Measurements from ENCODE around the gene CISTR.
"Not testable (repeated sequence)": the region's sequence is repeated elsewhere in the genome, so short reads cannot be mapped to it uniquely, and the experiment has no call there.

Gene CISTR

GRCh38 chr12:53751336-53752191 is at the start of gene CISTR:
Gene CISTR, minus strand, starts transcription at chr12:53751979.
- DNase-seq: peak; percentile 39

- DNase-seq: no peak
Observed at GRCh38 chr12:53798575-53798974, 46.8 kb upstream of the CISTR start.

GRCh38 chr12:53795927-53796326 is 44.1 kb upstream of the CISTR start:
- DNase-seq: no peak

GRCh38 chr12:53793221-53793620 is 41.4 kb upstream of the CISTR start:
- DNase-seq: no peak

GRCh38 chr12:53791735-53792326 is 40.1 kb upstream of the CISTR start:
- DNase-seq: peak; percentile 38

GRCh38 chr12:53789570-53789969 is 37.8 kb upstream of the CISTR start:
- DNase-seq: no peak

- no peak for DNase-seq
Observed at GRCh38 chr12:53788892-53789291, 37.1 kb upstream of the CISTR start.

GRCh38 chr12:53786411-53786810 is 34.6 kb upstream of the CISTR start:
- no peak for DNase-seq

- DNase-seq: no peak
Observed at GRCh38 chr12:53785161-53785560, 33.4 kb upstream of the CISTR start.

GRCh38 chr12:53782093-53782703 is 30.4 kb upstream of the CISTR start:
- DNase-seq: no peak

GRCh38 chr12:53781228-53781801 is 29.5 kb upstream of the CISTR start:
- DNase-seq: no peak

- no peak for DNase-seq
Observed at GRCh38 chr12:53780323-53780722, 28.5 kb upstream of the CISTR start.

- not testable (repeated sequence) for DNase-seq
Observed at GRCh38 chr12:53779679-53780078, 27.9 kb upstream of the CISTR start.

GRCh38 chr12:53777936-53778644 is 26.3 kb upstream of the CISTR start:
- no peak for DNase-seq

GRCh38 chr12:53777412-53777811 is 25.6 kb upstream of the CISTR start:
- no peak for DNase-seq

- DNase-seq: no peak
Observed at GRCh38 chr12:53776872-53777271, 25.1 kb upstream of the CISTR start.

GRCh38 chr12:53775478-53776145 is 23.8 kb upstream of the CISTR start:
- no peak for DNase-seq

GRCh38 chr12:53770281-53770680 is 18.5 kb upstream of the CISTR start:
- DNase-seq: no peak

GRCh38 chr12:53768976-53769375 is 17.2 kb upstream of the CISTR start:
- no peak for DNase-seq

GRCh38 chr12:53766881-53767280 is 15.1 kb upstream of the CISTR start:
- DNase-seq: no peak

- DNase-seq: no peak
Observed at GRCh38 chr12:53765891-53766290, 14.1 kb upstream of the CISTR start.

- DNase-seq: no peak
Observed at GRCh38 chr12:53764615-53765014, 12.8 kb upstream of the CISTR start.

Data from activated T-cell treated with anti-CD3 and anti-CD28 coated beads, Interleukin-2, amount 50 U/mL, for 1 hour (primary cell).